Activated CD4-positive, alpha-beta T cell treated with anti-CD3 and anti-CD28 coated beads for 1 hour (primary cell): ENCODE data around the gene CNTNAP3.
"Not testable (repeated sequence)": the region's sequence is repeated elsewhere in the genome, so short reads cannot be mapped to it uniquely, and the experiment has no call there.

Experiments used
- DNase-seq: peaks from one replicate; pipeline ENCODE4 v3.0.0-alpha.2; 2020

Gene CNTNAP3

DNA sequence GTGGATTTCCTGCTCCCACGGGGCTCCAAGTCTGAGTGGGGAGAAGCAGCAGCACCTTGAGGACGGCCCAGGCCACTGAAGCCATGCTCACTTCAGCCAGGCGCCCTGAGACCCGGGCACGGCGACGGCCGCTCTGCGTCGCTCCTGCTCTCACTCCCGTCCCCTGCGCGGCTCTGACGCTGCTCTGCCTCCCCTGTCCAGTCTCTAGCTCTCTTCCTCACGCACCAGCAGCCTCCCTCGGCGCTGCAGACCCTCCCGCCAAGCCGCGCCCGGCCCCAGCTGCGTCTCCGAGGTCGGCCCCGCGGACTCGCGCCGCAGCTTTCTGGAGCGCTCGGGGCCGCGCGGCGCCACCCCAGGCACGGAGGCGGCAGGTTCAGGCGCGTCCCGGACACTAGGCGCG, at the start of gene CNTNAP3:
Gene CNTNAP3 (minus strand): TSS at position 188 of the 400 bp plus-strand sequence. CDS start 103 bp downstream, at position 85.
- not testable (repeated sequence) for DNase-seq

DNA sequence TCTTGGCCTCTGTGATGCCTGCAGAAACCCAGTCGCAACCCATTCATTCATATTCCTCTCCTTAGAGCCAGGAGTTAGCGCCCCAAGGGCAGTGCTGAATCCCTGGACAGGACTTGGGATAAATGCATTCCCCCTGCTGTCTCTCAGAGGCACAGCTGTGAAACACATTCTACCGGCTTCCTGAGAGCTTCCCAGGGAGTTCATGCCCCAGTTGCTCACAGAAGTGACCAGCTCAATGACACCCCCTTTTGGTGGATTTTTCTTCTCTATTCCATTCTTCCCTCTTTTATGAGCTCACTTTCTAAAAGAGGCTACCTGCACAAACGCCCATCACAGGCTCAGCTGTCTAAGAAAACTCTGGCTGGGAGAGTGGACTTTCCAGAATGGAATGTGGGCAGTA, 8.0 kb downstream of the CNTNAP3 start:
- not testable (repeated sequence) for DNase-seq

DNA sequence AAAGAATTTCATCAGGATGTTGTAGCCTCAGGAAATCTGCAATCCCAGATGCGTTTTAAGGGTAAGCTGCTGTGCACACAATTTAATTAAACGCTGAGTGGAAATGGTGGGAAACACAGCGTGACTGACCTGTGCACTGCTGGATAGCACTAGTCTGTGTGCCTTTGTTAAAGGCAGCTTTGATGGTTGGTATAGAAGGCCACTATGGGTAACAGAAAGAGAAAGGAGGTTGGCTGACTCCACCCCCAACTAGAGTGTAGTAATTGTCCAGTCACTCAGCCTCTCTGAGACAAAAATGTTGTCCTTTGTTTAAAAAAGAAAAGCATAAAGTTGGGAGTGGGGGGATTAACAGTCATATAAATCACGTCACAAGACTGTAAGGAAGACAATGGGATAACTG, 45.5 kb downstream of the CNTNAP3 start:
- DNase-seq = not testable (repeated sequence)

DNA sequence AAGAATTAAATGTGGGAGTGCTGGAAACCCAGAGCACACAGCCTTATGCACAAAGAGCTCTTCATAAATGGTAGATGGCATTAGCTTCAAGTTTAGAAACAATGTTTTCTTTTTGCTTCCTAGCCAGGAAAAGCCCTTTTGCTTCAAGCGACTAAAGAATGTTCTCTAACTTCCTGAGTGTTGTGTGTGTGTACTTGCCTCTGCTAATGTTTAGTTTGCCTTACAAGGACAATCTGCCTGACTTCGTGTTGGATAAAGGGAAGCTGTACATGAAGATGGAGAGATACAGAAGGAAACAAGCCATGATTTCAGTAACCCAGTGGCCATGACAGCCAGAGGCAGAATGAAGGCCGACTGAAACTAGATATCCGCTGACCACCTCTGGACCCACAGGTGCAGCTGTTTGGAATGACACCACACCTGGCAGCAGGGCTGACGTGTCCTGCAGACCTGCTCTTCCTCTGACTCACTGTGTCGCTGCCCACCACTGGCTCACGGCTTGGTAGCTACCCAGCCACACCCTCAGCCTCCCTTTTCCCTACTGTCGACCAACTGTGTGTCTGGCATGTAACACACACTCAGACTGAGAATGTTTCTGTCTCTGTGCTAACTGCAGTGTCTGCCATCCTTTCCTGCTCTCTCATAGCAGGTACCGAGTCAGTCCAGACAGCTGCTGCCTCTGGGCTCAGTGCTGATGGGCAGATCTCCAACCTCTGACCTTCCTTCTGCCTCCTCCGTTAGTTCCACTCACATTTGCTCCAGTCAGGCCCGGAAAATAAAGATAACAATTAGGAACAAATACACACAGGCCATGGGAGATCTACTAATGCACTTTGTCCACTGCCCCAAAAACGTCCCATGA, 55.6 kb downstream of the CNTNAP3 start:
- not testable (repeated sequence) for DNase-seq

DNA sequence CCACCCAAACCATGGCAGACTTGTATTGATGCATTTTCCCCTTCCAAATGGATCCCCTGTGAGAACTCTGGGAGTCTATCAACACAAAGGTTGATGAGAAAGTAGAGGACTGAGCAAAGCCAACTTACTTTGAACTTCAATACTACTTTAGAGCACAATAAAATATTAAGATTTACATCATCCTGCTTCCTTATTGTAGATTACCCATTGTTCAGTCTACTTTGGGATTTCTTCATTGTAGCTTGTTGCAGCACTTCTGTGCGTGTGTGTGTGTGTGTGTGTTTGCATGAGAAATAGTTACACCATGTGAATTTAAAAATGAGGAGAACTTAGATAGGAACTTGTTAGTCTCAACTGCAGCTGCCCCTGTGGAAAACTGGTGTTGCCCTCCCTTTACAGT, 72.0 kb downstream of the CNTNAP3 start:
- DNase-seq = not testable (repeated sequence)

DNA sequence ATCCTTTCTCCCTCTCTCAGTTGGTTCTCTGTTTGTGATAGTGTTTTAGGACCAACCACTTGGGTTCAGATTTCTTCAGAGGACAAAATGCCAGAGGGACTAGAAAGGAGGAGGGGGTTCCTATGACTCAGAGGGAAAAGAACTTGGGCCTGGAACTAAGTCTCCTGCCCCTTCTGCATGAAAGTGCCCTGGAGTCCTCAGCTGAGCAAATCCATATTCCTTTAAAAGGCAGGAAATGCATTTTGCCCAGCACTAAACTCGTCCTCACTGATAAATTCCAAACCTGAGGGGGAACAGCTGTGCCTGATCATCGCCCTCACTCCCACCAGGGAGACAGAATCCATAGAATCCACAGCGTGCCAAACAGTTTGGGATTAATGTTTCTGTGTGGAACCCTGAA, 78.2 kb downstream of the CNTNAP3 start:
- not testable (repeated sequence) for DNase-seq

DNA sequence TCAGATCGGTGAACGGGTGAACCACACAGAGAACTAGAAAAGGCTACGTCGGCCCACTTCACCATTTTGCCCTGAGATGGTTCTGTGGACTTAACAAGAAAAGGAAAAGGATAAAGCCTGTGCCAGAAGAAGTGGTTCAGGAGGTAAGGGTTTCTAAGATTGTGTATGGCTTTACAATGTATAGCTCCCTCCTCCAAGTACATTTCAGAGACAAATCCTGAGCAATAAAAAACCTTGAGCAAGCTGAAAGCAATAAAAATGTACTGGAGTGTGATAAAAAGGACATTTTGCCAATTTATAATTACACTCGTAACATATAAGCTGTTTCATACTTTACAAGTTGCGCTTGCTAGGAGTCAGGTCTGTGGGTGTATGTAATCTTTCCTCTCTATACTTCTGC, 81.3 kb downstream of the CNTNAP3 start:
- DNase-seq = not testable (repeated sequence)

DNA sequence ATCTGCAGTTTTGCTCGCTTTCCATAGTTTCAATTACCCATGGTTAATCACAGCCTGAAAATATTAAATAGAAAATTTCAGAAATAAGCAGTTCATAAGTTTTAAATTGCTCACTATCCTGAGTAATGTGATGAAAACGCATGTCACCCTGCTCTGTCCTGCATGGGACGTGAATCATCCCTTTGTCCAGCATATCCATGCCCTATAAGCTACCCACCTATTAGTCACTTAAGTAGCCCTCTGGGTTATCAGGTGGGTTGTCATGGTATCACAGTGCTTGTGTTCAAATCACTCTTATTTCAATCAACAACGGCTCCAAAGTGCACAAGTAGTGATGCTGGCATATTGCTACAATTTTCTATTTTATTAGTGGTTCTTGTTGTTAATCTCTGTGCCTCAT, 82.1 kb downstream of the CNTNAP3 start:
- not testable (repeated sequence) for DNase-seq

DNA sequence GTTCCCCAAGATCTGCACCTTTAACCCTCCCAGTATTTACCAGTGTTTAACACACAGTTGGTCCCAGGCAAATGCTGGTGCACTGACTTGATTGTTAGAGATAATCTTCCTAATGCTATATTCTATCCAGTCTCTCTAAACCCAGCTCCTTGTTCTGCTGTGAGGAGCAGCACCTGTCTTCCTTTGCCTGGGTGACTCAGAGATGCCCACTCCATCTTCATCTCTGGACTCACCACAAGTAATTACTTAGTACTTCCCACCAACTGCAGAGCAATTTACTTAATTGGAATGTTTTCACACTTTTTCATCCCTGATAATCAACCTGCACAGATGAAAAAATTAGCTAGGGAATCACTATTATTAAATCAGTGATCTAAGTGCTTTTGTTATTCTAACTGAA, 87.6 kb downstream of the CNTNAP3 start:
- DNase-seq = not testable (repeated sequence)

DNA sequence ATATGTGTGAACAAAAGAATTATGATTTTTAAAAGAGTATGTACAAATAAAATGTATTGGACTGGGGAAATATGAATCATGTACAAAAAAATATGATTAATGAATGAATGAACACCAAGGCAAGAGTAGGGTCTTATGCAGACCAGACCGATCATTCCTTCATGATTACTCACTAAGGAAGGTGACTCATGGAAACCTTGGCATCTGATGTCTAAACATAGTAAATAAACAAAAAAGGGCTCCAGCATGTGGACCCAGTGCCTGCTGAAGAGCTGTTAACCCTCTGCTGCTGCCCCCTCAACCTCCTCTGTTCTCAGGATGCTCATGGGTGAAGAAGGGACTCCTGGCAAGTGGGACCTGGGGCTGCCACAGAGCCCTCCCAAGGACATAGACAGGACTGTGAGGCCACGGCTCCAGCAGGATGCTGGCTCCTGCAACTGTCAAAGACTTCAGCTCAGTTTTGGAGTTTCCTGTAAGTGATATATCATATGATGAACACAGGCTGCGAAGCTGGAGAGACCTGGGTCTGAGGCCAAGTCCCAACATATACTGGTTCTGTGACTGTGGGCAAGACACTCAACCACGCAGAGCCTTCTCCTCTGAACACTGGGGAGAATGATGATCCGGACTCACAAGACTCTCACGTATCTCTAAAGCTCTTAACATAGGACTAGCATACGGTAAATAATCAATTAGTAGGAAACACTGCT, 89.8 kb downstream of the CNTNAP3 start:
- not testable (repeated sequence) for DNase-seq

DNA sequence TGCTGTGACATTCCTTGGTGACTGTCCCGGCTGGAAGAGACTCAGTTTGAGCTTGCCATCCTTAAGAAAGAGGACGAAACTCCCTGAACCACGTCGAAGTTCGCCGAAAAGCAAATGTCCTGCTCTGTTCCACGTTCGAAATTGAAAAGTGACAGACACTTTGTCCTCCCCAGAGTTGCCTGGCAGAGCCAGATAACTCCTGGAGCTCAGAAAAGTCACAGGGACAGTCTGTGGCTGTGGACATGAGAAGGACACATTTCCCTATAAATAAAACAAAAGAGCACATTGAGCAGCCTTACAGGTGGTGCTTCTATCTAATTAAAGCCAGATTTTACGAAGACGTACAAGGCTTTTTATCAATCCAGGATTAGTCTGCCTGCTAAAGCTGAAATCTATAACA, 116.6 kb downstream of the CNTNAP3 start:
- DNase-seq = not testable (repeated sequence)

DNA sequence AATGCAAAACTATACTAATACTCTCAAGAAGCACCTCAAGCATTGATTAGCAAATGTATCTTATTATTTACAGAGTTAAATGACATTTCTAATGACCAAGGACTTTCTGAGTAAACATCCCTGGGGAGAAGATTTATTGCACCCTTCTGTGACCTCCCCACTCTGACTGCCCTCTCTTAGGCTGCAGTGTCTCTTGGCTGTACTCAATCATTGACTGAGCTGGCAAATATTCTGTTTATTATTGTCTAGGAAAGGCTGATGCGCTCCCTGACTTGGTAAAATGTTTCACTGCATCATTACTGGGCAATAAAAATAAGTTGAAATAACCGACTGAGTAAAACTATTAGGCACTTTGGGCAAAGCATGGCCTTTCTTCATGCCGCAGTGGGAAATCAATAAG, 130.3 kb downstream of the CNTNAP3 start:
- not testable (repeated sequence) for DNase-seq

DNA sequence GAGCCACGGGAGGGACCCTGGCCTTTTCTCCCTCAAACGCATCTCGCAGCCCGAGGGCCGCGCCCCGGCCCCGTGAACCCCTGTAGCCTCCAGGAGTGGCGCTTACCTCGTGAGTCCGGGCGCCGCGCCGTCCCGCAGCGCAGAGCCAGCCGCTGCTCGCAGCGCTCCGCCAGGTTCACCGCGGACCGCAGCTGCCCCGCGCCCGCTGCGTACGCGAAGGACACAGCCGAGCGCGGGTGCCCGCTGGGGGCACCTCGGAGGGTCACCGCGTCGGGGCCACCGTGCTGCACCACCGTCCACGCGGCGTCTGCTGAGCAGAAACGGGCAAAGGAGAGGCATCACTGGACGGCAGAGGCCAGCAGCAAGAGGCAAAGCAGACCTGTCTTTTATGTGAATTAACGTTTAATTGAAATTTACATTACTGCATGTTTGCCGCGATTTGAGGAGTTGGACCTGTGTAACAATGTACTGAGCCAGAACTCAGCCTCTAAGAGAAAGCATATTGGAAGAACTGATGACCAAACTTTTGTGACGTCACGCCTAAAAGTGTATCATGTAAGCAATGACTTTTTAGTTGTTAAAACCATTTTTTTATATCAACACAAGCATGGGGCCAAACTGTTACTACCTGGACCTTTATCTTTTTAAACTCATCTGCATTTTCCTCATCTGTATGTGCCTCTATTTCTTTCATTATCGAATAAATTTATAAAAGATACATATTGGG, 155.0 kb downstream of the CNTNAP3 start:
- not testable (repeated sequence) for DNase-seq

DNA sequence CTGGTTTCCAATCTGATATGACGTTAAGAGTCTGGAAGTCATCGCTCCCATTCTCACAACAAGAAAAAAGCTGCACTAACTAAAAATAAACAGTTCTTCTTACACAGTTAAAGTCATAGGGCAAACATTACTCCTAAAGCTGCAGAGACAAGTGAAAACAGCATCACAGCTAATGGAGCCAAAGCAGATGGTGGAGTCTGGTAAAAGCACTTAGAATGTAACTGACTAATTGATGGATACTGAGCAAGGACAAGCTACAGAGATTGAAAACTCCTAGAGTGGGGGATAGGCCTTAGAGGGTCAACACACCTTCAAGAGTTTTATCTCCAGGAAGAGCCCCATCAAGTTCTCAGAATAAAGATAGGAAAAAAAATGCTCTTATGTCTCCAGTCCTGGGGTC, 166.6 kb downstream of the CNTNAP3 start:
- not testable (repeated sequence) for DNase-seq

DNA sequence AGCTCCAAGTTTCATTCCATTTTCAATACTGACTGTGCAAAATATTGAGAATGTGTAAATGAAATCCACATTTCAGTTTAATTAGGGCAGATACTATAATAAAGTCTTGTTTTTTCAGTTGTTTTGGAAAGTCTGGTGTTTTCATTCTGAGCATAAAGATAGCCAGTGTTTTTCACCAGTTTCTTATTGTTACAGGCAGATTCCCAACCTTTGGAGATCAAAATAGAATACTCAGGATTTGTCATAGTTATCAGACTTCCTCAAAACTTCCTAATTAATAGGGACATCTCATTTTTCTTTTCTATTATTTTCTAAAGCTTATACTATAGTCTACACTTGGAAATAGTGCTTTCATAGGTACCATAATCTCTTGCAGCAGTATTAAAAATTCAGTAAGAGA, 176.2 kb downstream of the CNTNAP3 start:
- not testable (repeated sequence) for DNase-seq

DNA sequence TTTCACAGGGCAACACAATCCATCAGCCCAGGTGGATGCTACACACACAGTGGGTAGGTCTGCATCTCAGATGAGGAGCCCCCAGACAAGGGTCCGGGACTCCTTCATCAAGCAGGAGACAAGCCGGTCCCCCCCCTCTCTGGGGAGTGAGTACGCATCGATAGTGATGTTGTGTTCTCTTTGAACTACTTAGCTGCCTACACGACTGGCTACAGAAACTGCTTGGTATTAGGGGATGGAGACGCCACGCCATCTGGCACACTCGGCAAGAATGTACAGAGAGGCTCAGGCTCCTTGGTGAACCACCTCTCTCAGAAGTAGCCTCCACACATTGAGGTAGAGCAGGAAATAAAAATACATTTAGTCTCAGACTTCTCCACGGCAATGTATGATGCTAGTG, 179.8 kb downstream of the CNTNAP3 start:
- DNase-seq = no peak

DNA sequence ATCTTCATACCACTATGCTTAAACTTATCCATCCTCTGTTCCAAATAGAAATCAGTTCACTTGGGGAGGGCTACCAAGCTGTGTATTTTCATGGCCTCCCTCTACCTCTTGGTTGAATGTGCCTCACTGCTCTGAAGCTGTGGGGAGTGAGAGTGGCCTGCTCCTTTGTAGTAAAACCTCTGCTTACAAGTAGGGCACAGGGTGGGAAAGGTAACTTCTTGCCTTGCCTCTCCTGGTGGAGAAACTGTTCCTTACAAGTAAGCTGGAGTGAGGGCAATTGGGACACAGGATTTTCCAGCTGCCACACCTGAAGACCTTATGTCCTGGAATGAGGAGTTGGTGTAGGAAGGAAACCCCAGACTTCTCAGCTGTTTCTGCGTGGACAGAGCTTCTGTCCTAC, 190.8 kb downstream of the CNTNAP3 start:
- DNase-seq = not testable (repeated sequence)

DNA sequence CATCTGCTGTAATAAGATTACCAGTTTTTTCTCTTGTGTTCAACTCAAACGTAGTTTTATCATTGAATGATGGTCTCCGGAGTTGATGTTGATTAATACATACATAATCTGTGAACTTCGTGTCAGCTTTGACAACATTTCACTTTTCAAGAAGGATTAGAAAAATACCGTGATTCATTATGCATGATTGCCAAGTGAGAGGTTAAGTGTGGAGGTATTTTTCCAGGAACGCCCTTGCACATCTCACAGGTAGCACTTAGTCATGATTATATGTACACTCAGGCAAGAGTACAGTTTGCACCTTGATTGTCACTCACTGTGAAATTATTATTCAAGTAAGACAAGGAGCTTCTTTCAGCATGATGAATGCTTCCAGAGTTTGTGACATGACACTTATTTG, 202.7 kb downstream of the CNTNAP3 start:
- not testable (repeated sequence) for DNase-seq

DNA sequence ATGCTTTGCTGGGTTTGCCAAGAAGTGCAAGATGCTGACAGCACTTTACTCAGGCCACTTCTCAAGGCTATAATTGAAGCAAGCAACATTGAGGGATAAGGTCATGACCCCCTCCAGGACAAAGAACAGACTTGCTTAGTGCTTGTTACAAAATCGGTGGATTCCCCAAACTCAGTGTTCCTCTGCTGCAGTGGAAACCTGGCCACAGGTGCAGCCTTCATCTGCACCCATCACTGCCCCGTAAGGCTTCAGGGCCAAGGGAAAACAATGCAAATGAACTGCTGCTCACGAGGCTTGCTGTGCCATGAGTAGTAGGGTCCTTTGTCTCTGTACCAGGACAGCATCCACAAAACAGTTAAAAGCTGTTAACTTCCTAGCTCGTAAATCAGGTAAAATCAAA, 205.4 kb downstream of the CNTNAP3 start:
- DNase-seq = not testable (repeated sequence)

DNA sequence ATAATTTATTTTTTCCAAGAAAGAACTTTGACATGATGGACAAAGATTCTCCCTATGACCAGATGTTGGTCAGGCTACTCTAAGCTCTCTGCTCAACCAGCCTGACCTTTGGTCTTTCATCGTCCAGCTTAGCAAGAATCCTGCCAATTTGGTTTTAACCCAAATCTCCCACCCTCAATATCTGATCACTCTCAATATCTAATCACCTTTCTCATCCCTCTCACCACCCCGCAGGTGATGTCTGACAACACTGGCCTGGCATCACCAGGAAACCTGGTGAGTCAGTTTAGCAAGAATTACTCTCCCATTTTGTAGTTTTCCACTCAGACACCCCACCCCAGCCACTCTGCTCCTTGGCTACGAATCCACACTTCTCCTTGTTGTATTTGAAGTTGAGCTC, 207.9 kb downstream of the CNTNAP3 start:
- DNase-seq = not testable (repeated sequence)

DNA sequence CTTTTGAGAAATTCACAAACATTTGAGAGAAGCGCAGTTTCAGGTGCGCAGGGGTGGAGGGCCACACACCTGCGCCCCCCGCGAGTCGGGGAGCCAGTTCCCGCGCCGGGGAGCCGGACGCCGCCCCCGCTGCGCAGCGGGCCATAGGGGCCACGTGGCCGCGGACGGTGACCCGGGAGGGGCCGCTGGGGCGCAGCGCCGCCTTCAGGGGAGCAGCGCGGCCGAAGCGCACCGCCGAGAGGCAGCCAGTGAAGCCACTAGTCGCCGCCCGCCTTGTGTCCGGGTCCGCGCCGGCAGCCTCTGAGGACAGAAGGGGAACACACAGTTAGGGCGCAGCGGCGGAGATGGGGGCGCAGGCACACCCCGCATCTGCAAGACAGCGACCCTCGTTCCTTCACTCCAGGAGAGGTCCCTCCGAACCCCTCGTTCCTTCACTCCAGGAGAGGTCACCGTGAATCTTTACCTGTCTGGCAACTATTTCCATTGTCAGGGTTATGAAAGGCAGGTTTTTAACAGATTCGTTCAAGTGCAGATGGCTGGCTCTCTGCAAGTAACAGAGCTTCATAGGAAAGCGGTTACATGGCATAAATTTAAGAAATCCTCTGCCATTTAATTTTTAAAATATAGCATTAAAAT, 209.2 kb downstream of the CNTNAP3 start:
- not testable (repeated sequence) for DNase-seq

DNA sequence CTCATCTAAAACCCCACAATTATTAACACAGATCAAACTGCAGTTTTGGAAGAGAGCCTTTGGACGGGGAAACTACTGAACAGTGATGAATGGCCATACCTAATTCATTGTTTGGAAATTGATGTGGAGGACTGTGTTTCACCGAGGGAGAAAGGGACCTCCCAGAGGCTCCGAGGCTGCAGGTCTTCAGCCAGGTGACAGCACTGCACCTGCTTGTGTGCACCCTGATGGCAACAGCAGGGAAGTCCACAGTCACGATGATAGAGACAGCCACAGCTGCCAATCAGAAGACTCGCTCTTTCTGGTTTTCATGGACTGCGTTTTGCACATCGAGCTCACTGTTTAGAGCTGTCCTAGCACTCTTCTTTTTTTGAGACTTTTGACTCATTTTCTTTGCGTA, 214.4 kb downstream of the CNTNAP3 start:
- DNase-seq = not testable (repeated sequence)

DNA sequence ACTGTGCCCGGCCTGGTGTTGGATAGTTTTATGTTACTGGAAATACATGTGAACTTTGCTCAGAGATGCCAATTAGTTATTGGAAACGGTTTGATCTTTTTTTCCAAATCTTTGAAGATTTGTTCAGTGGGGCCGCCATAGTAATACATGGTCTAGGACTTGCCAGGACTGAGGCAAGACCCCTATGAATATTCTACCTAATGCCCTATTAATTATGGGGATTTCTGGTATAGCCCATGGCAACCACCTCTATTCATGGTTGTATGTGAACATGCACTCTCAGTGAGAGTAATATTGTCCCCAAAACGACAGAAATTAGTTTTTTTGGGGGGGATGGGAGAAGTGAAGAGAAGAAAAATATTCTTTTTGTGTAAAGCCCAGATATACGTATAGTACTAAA, 220.3 kb downstream of the CNTNAP3 start:
- not testable (repeated sequence) for DNase-seq
